SK-N-SH (cell line): ENCODE measurements around the gene PDE4D. TPM values are rescaled to one million over a fixed set of nuclear protein-coding genes. Genes with fewer than 3 reads are reported as not detected.

Experiments used
- CTCF ChIA-PET: fragments of 300-600, 350-600 bp; formaldehyde crosslinking; extraction: SDS; loops from one replicate; lab custom pipeline; 2021; lab: Yijun Ruan, JAX
- POLR2A ChIA-PET: fragments of 350-600 bp; sonication (Branson Sonifier 250); formaldehyde crosslinking; extraction: SDS; loops from one replicate; lab custom pipeline; 2020; ENCODE audit warnings: antibody characterized with exemption, inconsistent platforms; lab: Yijun Ruan, JAX
- DNase-seq: peaks from one replicate; pipeline ENCODE4 v3.0.0; 2012
- H2AFZ ChIP-seq: fragments of 200-600 bp; sonication (generic); 2 replicates; pipeline ENCODE4 v1.8.1; 2016; ENCODE audit warnings: antibody characterized with exemption, mild to moderate bottlenecking, low read depth
- H3F3A ChIP-seq: fragments of 200-600 bp; sonication (generic); replicated peaks from 2 replicates; pipeline ENCODE3; 2016; ENCODE audit warnings: antibody characterized with exemption, mild to moderate bottlenecking; ENCODE audit not compliant: insufficient read depth
- H3K27ac ChIP-seq, 2 experiments: fragments of 200-500 bp in 1 of 2; fragments of 200-600 bp in 1 of 2; sonication (Bioruptor generic) in 1 of 2; sonication (generic), shearing (Covaris generic) in 1 of 2; 2 replicates each; pipeline versions ENCODE4 v1.5.1 to v1.6.1; 2014 to 2016; ENCODE audit warnings: low read depth in 2 of 2, inconsistent platforms in 1 of 2, low read length in 1 of 2, mild to moderate bottlenecking in 1 of 2, mixed read lengths in 1 of 2
- H3K27me3 ChIP-seq: fragments of 200-600 bp; sonication (generic), shearing (Covaris generic); 2 replicates; pipeline ENCODE4 v1.6.1; 2016; ENCODE audit warnings: mixed run types; ENCODE audit not compliant: insufficient read depth
- H3K36me3 ChIP-seq, 2 experiments: fragments of 200-500 bp in 1 of 2; fragments of 200-600 bp in 1 of 2; sonication (Bioruptor generic) in 1 of 2; sonication (generic) in 1 of 2; replicated peaks in 1 of 2; 2 replicates each; pipeline versions ENCODE3 to v1.5.1; 2014 to 2016; ENCODE audit warnings: low read length in 1 of 2, mild to moderate bottlenecking in 1 of 2; ENCODE audit not compliant: insufficient read depth in 2 of 2, control insufficient read depth in 1 of 2
- H3K4me1 ChIP-seq, 2 experiments: fragments of 200-500 bp in 1 of 2; fragments of 200-600 bp in 1 of 2; sonication (Bioruptor generic) in 1 of 2; sonication (generic), shearing (Covaris generic) in 1 of 2; 2 replicates each; pipeline versions ENCODE4 v1.5.1 to v1.6.1; 2014 to 2016; ENCODE audit warnings: low read depth in 1 of 2, low read length in 1 of 2, mixed run types in 1 of 2; ENCODE audit not compliant: insufficient read depth in 2 of 2, control insufficient read depth in 1 of 2
- H3K4me2 ChIP-seq: fragments of 200-600 bp; sonication (generic), shearing (Covaris generic); 2 replicates; pipeline ENCODE4 v1.6.1; 2017; ENCODE audit warnings: mixed run types
- H3K4me3 ChIP-seq, 2 experiments: fragments of 200-500 bp in 1 of 2; fragments of 200-600 bp in 1 of 2; sonication (Bioruptor generic) in 1 of 2; sonication (generic), shearing (Covaris generic) in 1 of 2; 2 replicates each; pipeline versions ENCODE4 v1.5.1 to v1.8.1; 2014 to 2016; ENCODE audit warnings: low read depth in 2 of 2, inconsistent platforms in 1 of 2, low read length in 1 of 2, mild to moderate bottlenecking in 1 of 2, mixed read lengths in 1 of 2, moderate library complexity in 1 of 2
- H3K79me2 ChIP-seq: fragments of 200-600 bp; sonication (generic); 2 replicates; pipeline ENCODE4 v1.8.1; 2017; ENCODE audit warnings: mild to moderate bottlenecking; ENCODE audit not compliant: insufficient read depth
- H3K9ac ChIP-seq: fragments of 200-600 bp; sonication (generic); 2 replicates; pipeline ENCODE4 v1.6.1; 2017; ENCODE audit warnings: mixed run types
- H3K9me2 ChIP-seq: fragments of 200-600 bp; sonication (generic); 2 replicates; pipeline ENCODE4 v1.6.1; 2017; ENCODE audit warnings: mixed run types
- H3K9me3 ChIP-seq: fragments of 200-600 bp; sonication (generic); 2 replicates; pipeline ENCODE4 v1.6.1; 2017; ENCODE audit warnings: mixed run types, mild to moderate bottlenecking, moderate library complexity
- H4K20me1 ChIP-seq: fragments of 200-600 bp; sonication (generic); 2 replicates; pipeline ENCODE4 v1.6.1; 2017; ENCODE audit warnings: mild to moderate bottlenecking, mixed run types; ENCODE audit not compliant: insufficient read depth
- CHD2 ChIP-seq: fragments of 150-350 bp; IDR thresholded peaks from 2 replicates; pipeline ENCODE4 v1.6.1; 2018; ENCODE audit warnings: low read length; ENCODE audit not compliant: partially characterized antibody
- ELF1 ChIP-seq: IDR thresholded peaks from 2 replicates; pipeline ENCODE4 v1.4.0; 2012
- EP300 ChIP-seq, 2 experiments: IDR thresholded peaks; 2 replicates each; pipeline versions ENCODE4 v1.4.0 to v1.6.1; 2012; ENCODE audit warnings: borderline replicate concordance in 1 of 2, low read depth in 1 of 2, low read length in 1 of 2
- EZH2phosphoT487 ChIP-seq: fragments of 200-600 bp; sonication (generic); IDR thresholded peaks from 2 replicates; pipeline ENCODE4 v1.6.1; 2017; ENCODE audit warnings: low read depth, mixed run types, mild to moderate bottlenecking, antibody characterized with exemption, moderate library complexity, borderline replicate concordance
- FOXJ3 ChIP-seq: sonication (generic); formaldehyde crosslinking; IDR thresholded peaks from 2 replicates; pipeline ENCODE4 v1.5.1; 2020; ENCODE audit warnings: mild to moderate bottlenecking, missing genetic modification reagents
- MEF2A ChIP-seq: IDR thresholded peaks from 2 replicates; pipeline ENCODE4 v1.4.0; 2012; ENCODE audit warnings: low read depth, borderline replicate concordance
- NRF1 ChIP-seq: IDR thresholded peaks from 2 replicates; pipeline ENCODE4 v1.6.1; 2012; ENCODE audit warnings: low read depth, mild to moderate bottlenecking, low read length
- PBX3 ChIP-seq: IDR thresholded peaks from 2 replicates; pipeline ENCODE4; 2012
- POLR2AphosphoS5 ChIP-seq: IDR thresholded peaks from 2 replicates; pipeline ENCODE4 v1.6.1; 2012; ENCODE audit warnings: low read depth, low read length
- SIN3A ChIP-seq: IDR thresholded peaks from 2 replicates; pipeline ENCODE4 v1.6.1; 2012; ENCODE audit warnings: low read depth, mild to moderate bottlenecking, low read length, moderate library complexity, borderline replicate concordance
- SMC3 ChIP-seq: IDR thresholded peaks from 2 replicates; pipeline ENCODE4 v1.6.1; 2012; ENCODE audit warnings: low read depth, low read length, improper control_type of control experiment
- TAF1 ChIP-seq: IDR thresholded peaks from 2 replicates; pipeline ENCODE4 v1.6.1; 2012; ENCODE audit warnings: low read depth, mild to moderate bottlenecking, low read length, moderate library complexity, borderline replicate concordance
- TEAD4 ChIP-seq: IDR thresholded peaks from 2 replicates; pipeline ENCODE4 v1.4.0; 2012; ENCODE audit warnings: mild to moderate bottlenecking, borderline replicate concordance; ENCODE audit not compliant: insufficient read depth
- USF1 ChIP-seq: IDR thresholded peaks from 2 replicates; pipeline ENCODE4 v1.4.0; 2012; ENCODE audit warnings: low read depth, borderline replicate concordance
- USF2 ChIP-seq: fragments of 150-350 bp; IDR thresholded peaks from 2 replicates; pipeline ENCODE4 v1.6.1; 2017; ENCODE audit warnings: antibody characterized with exemption, low read length, low read depth, borderline replicate concordance
- YY1 ChIP-seq: IDR thresholded peaks from 2 replicates; pipeline ENCODE4 v1.4.0; 2012; ENCODE audit warnings: low read depth, mild to moderate bottlenecking
- ZBTB33 ChIP-seq: IDR thresholded peaks from 2 replicates; pipeline ENCODE4 v1.4.0; 2012; ENCODE audit warnings: low read depth, borderline replicate concordance
- WGBS: methylation state at CpG from one replicate; pipeline ENCODE4 v1.1.6; 2017; ENCODE audit warnings: low lambda C conversion rate; 5-methylcytosine and 5-hydroxymethylcytosine counted together
- polyA plus RNA-seq, 3 experiments: library from polyadenylated mRNA; depleted of rRNA; stranded (reverse); fragments of >200 nt; gene quantifications; 2 replicates each; pipeline ENCODE4 v1.2.3, GENCODE V29; 2012

The PDE4D gene
- polyA plus RNA-seq, 1 of the 3 experiments (the other 2 are of a cell fraction): 2.4 TPM

- TF ChIP-seq USF2: no peak
Observed at GRCh38 chr5:59683311-59683710, 210.2 kb downstream of the PDE4D start (continued).

GRCh38 chr5:59682542-59682941 lies 211.0 kb downstream of the PDE4D start:
- Histone ChIP-seq H3K9me3 (no peaks in the 10 kb centered on the region), H3K79me2 (no peaks in the 10 kb centered on the region), H3K27ac (no peak overlapping the region), H3F3A (no peaks in the 10 kb centered on the region), H3K4me3 (no peak overlapping the region), H2AFZ (no peak overlapping the region), H3K9ac (no peak overlapping the region), H3K9me2 (no peaks in the 10 kb centered on the region), H4K20me1 (no peaks in the 10 kb centered on the region), H3K36me3 (no peaks in the 10 kb centered on the region), H3K4me2 (no peak overlapping the region), H3K27me3 (no peaks in the 10 kb centered on the region), H3K4me1 (peaks cover 0 to 7% of the 10 kb centered on the region in 2 experiments; a peak in 2 of 4 replicates)
- WGBS: 91% methylated on average over 1 of the region's 1 CpG
- TF ChIP-seq PBX3: no peak
- TF ChIP-seq YY1: no peak
- TF ChIP-seq ZBTB33: no peak
- no peak for TF ChIP-seq SMC3
- TF ChIP-seq TEAD4: no peak
- no peak for TF ChIP-seq CHD2
- TF ChIP-seq ELF1: no peak
- TF ChIP-seq SIN3A: no peak
- TF ChIP-seq POLR2AphosphoS5: no peak
- DNase-seq: no peak
- ChIA-PET POLR2A (no interaction called here), CTCF (interaction anchor here (0.6 kb wide), 1 partner anchor 494 kb away, joined by 3 read pairs; no protein-coding TSS in a partner anchor)

GRCh38 chr5:59678943-59679342 lies 214.6 kb downstream of the PDE4D start:
- no peak overlapping the region for H3K27ac ChIP-seq
- no peak overlapping the region for H3K9ac ChIP-seq
- H3K9me3 ChIP-seq: no peaks in the 10 kb centered on the region
- H3K9me2 ChIP-seq: no peaks in the 10 kb centered on the region
- no peaks in the 10 kb centered on the region for H3F3A ChIP-seq
- TF ChIP-seq TAF1 (no peak), CHD2 (no peak), ZBTB33 (no peak), USF1 (no peak), NRF1 (no peak), FOXJ3 (CRISPR knock-in tag) (no peak), EZH2phosphoT487 (no peak), MEF2A (no peak), EP300 (IDR thresholded peaks at IDR 0.05; ENCODE audit: borderline replicate concordance in 1 of 2, low read depth in 1 of 2, low read length in 1 of 2) (no peak), YY1 (no peak)
- H3K79me2 ChIP-seq: no peaks in the 10 kb centered on the region
- no peaks in the 10 kb centered on the region for H3K27me3 ChIP-seq
- POLR2A ChIA-PET: no interaction called here
- H3K36me3 ChIP-seq: no peaks in the 10 kb centered on the region
- H3K4me2 ChIP-seq: no peak overlapping the region
- 93% methylated on average over 2 of the region's 2 CpGs for WGBS
- CTCF ChIA-PET: no interaction called here
- H4K20me1 ChIP-seq: no peaks in the 10 kb centered on the region
- DNase-seq: no peak
- H3K4me3 ChIP-seq: no peak overlapping the region
- H3K4me1 ChIP-seq: peaks cover 0 to 2% of the 10 kb centered on the region in 2 experiments; a peak in 2 of 4 replicates
- no peak overlapping the region for H2AFZ ChIP-seq
